NK-92 treated with Interleukin-12 subunit alpha and Interleukin-12 subunit beta, amount 100 ng/mL, for 24 hours (cell line): ENCODE results near the gene GCG.
A peak's percentile ranks its signal among the peaks of the same experiment; 100 is the strongest.

Experiments
- DNase-seq: peaks from one replicate; lab custom pipeline; 2025; lab: John Stamatoyannopoulos, UW

The GCG gene

GRCh38 chr2:162149466-162149865 is 2.6 kb downstream of the GCG start:
- no peak for DNase-seq

GRCh38 chr2:162148956-162149355 is 3.1 kb downstream of the GCG start:
- DNase-seq = no peak

DNA sequence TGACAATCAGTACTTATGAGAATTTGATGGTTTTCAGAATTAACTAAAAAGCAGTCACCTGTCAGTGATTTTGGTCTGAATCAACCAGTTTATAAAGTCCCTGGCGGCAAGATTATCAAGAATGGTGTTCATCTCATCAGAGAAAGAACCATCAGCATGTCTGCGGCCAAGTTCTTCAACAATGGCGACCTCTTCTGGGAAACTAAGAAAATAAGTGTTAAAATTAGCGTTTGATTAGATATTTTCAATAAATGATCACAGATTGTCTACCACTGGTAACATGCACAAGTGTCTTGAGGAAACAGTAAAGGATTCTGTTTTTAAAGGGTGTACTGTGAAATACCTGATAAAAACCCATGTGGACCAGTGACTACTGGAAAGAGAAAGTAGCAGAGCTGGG is 8.1 kb downstream of the GCG start:
- DNase-seq = no peak

DNA sequence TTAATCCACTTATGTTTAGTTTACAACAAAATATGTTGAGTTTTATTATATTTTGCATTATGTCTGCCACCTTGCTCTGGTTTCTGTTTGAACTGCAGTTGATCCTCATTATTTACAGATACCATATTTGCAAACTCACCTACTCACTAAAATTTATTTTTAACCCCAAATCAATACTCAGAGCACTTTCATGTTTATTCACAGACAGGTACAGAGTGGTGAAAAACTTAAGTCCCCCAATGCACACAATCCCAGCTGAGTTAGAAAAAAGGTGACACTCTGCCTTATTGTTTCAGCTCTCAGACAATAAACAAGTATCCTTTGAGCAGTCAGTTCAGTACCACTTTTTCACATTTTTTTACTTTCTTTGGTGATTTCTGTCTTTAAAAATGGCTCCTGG is 13.7 kb downstream of the GCG start:
- no peak for DNase-seq

- DNase-seq = no peak
Measured at GRCh38 chr2:162127422-162127821, 24.6 kb downstream of the GCG start.

DNA sequence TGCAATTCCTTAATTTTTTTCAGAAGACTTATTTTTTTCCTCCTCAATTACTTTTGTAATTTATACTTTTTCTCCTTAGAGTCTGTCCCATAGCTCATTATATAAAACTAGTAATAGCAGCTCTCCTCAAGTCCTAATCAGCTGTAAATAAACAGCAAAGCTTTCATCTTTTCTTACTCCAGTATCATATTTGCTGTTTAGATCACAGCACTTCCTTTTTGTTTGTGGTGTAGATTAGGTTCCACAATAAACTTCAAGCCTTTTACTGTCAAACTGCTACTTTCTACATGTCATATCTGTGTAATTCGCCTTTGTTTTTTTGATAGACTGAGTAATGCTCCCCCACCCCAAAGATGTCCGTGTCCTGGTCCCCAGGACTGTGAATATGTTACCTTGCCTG is 25.5 kb downstream of the GCG start:
- DNase-seq = no peak

DNA sequence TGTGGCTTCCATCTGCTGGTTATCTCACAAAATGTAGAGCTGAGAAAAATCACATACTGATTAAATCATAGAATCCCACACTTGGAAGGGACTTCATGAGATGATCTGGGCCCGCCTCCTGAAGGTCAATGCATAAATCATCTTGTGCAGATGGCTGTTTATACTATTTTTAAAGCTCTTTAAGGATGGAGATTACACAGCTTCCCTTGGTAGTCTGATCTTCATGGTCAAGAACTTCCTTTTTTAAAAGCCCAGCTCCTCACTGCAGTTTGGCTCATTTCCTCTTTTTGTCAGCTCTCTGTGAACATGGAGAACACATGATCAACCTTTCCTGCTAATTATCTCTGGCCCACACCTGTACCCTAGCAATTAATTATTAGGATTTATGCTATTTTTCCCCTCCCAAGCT is 25.9 kb downstream of the GCG start:
- no peak for DNase-seq

DNA sequence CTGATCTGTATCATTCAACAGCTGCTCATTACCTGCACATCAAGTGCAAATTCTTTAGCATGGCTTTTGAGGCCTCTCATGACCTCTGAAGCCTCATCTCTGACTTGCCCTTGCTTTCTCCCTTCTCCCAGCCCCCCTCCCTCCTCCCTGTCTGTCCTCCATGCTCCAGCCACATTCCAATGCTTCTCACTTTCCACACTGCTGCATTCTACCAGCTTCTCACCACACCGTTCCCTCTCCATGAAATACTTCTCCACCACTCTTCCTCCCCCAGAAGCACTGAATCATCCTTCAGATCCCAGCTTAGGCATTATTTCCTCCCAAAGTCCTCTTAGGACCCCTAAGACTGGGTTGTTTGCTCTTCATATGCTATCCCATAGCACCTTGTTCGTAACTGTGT is 26.9 kb downstream of the GCG start:
- no peak for DNase-seq

- DNase-seq = no peak
Measured at GRCh38 chr2:162123806-162124758, 28.0 kb downstream of the GCG start.

- no peak for DNase-seq
Measured at GRCh38 chr2:162118166-162119031, 33.6 kb downstream of the GCG start.

GRCh38 chr2:162116352-162116751 is 35.7 kb downstream of the GCG start:
- DNase-seq = no peak

GRCh38 chr2:162115076-162115475 is 37.0 kb downstream of the GCG start:
- no peak for DNase-seq

GRCh38 chr2:162114271-162114670 is 37.8 kb downstream of the GCG start:
- no peak for DNase-seq

DNA sequence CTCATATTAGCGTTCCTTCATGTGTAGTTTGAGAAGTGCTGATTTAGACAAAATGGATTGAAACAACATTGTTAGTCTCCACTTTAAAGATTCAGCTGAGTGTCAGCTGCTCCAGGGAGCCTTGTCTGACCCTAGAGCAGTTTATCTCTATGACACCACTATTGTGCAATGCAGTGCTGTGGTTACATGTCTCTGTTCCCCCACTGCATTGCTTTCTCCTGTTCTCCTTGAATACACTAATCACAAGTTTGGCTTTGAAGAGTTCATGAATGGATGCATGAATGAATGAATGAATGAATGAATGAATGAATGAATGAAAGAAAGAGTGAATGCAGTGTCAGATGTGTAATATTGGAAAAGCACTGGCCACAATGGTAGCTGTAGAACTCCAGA is 38.3 kb downstream of the GCG start:
- DNase-seq = peak; percentile 29

DNA sequence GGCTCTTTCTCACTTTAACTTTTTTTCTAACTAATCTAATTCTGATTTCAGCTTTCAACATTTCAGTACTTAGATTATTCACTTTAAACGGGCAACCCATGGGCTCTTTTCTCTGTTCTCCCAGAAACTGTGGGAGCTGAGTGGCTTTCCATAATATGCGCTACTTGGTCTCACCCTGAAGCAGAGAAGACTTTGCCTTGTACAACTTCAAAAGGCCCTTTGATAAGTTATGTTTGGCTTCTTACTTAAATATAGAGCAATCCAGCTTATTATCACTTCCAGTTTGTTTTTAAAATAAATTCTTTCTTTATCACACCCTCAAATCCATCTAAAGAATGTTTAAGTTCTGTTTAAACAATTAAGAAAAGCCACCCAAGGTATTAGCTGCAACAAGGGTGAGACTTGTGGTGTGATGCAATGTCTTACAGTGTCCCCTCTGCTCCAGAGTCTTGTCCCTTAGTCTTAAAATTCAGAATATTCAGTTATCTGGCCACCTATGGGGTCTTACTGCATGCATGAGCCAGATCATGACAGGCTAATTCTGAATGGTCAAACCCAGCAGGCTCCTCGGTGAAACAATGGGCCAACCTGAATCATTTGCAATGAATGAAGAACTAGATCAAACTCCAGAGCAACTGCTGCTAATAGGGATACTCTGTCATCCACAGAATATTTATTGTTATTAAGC is 38.8 kb downstream of the GCG start:
- DNase-seq = no peak

DNA sequence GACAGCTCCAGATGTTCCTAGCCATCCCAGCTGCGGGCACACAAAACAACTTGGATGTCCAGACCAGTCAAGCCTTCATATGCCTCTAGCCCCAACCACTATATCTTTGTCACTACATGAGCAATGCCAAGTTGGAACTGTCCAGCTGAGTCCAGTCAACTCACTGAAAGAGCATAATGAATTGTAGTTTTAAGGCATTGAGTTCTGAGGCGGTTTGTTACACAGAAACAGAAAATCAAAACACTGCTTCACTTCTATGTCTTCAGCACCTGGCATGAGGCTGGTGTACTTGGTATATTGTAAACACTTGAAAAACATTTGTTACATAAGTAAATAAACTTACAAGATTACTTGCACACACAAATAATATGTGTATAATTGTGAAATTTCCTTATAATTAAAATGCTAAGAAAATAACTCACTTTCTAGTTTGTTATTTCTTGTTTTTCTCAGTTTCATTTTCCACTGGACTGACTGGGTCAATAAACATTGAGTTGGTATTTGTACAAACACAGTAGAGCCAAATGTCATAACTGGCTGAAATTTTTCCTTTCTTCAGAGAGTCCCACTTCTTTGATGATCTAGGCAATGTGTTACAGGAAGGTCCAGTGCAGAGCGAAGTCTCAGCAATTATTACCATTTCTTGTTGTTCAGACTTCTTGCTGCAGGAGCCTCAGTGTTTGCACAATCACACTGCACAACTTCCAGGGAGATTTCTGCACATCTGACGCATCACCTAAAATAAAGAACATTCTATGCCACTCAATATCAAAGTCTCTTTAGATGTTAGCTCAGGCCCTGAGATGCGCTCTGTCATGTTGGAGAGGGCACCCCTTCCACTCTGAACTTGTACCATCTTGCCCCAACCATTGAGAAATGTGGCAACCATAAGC is 39.8 kb downstream of the GCG start:
- no peak for DNase-seq

DNA sequence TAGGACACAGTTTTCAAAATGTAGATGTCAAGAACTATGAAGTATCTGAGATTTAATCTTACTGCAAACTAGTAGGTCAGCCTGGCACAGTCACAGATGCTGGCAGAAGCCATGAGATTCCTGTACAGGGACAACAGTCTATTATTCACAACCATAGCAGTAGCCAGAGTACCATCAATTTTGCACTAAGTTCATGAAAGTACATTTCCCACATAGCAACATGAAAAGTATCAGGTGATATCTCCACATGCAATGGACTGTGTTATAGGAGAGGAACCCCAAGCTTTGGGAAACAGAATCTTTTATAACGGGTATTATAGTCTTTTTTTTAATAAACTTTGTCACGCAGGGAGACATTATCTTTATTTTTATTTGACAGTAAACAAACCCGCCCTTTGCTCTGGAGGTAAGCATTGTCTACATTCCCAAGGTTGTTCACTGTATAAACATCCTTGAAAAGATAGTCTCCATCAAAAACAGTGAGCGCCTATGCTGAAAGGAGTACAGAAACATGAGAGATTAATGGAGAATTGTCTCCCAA is 44.6 kb downstream of the GCG start:
- no peak for DNase-seq

DNA sequence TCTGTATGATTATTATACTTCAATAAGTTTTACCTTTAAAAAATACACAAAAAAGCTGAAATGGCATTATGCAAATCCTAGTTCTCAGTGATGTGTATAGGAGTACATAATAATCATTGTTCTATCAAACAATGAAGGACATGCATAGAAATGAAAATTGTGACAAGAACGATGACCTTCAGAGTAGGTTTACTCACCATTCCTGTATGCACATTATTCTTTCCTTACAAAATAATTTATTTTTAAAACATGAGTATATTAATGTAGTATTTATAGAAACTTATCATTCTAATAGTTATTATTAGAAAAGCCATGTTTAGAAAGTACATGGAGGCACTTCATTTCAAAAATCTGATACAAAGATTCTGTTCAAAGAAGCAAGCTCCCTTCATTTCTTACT is 45.3 kb downstream of the GCG start:
- DNase-seq = no peak

DNA sequence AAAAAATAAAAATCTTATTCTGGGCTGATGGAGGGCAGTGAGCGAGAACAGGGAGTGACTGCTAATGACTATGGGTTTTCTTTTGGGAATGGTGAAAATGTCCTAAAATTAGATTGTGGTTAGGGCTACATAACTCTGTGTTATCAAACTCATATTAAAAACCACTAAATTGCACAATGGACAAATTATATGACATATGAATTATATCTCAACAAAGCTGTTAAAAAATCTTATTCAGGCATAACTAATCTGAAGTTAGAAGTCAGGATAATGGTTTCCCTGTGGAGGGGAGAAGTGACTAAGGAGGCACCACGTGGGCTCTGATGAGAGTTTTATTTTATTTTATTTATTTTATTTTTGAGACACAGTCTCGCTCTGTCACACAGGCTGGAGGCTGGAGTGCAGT is 45.9 kb downstream of the GCG start:
- DNase-seq = no peak

DNA sequence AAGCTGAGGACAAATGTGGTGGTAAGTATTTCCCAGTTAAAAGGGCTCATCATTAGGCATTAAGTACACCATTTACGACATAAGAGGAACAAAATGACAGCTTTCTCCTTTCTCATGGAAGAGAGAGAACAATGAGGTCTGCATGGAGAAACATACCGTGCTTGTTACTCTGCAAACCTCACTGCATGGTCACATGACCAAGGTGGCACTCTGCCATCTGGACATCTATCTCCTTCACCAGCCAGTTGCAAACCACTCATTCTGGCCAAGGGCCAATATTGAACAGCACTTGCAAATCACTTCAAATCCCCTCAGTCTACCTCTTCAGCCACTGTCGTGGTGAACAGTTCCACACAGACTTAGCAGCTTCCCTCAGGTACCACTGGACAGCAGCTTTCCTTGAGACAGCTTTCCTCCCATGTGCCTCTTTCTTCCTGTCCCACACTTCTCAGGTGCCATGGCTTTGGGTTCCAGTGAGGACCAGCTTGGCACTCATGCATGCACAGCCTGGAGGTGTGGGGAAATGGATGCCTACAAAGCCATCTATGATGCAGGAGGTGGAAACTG is 48.5 kb downstream of the GCG start:
- DNase-seq = no peak

- DNase-seq = no peak
Measured at GRCh38 chr2:162100579-162100978, 51.5 kb downstream of the GCG start.
